EH (cell line): ENCODE measurements around the gene CBLIF.
"Not testable (repeated sequence)": the region's sequence is repeated elsewhere in the genome, so short reads cannot be mapped to it uniquely, and the experiment has no call there.

Experiments used
- DNase-seq: peaks from one replicate; pipeline ENCODE4 v3.0.0-alpha.2; 2015; ENCODE audit warnings: low read depth

Gene CBLIF

DNA sequence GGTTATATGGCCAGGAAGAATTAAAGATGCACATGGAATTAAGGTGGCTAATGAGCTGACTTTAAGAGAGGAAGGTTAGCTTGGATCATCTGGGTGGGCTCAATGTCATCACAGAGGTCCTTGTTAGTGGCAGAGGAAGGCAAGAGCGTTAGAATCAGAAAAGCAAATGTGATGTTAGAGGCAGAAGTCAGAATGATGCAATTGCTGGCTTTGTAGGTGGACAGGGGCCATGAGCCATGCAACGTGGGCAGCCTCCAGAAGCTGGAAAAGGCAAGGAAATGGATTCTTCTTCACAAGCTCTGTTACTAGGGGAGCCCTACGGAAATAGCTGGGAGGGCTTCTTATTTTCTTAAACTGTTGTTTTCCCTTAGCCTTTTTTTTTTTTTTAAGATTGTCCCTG, 2.3 kb upstream of the CBLIF start:
- DNase-seq = no peak

DNA sequence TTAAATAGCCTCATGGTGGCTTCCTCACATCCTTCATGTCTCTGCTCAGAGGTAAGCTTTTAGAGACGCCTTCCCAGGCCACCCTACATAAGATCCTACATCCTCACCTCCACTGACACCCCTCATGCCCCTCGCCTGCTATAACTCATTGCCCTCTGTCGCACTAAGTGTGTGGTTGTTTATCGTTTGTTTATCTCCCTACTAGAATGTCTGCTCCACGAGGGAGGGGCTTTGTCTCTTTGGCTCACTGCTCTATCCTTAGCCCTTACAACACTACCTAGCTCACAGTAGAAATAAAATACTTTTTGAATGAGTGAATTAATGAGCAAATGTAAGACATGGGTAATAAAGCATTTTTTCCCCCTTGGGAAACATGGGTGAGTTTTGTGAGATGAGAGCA, 1.3 kb upstream of the CBLIF start:
- no peak for DNase-seq

DNA sequence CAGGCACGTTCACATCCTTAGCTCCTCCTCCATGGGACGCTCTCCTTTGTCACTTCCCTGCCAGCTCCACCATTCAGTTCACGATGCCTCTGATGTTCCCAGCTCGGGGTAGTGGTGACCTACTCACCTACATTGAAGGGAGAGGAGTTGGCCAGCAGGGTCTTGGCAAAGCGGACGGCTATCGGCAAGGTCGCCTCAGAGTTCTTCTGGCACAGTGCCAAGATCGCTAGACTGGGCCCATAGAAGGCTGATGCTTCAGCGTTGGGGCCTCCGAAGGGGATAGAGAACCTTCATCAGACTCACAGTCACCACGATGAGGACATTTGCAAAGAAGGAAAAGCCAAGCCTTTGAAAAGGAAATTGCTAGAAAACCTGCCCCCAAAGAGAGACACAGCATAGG, 3.0 kb downstream of the CBLIF start:
- DNase-seq = no peak

DNA sequence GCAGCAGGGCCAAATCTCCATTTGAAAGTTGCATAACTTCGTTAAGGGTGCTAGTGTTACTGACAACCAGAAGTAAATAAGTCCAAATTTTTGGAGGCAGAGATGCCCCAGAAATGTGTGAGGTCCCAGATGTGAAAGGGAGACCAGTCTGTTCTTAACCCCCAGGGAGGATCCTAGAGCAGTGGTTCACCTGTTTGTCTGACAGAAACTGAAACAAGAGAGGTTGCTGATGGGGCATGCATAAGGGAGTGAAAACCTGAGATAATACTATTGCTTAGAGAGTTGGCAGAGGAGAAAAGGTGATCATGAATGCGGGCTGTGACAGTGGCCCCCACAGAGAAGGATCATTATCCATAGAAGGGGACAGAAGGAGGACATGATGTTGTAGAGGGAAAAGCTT, 3.8 kb downstream of the CBLIF start:
- DNase-seq = no peak

DNA sequence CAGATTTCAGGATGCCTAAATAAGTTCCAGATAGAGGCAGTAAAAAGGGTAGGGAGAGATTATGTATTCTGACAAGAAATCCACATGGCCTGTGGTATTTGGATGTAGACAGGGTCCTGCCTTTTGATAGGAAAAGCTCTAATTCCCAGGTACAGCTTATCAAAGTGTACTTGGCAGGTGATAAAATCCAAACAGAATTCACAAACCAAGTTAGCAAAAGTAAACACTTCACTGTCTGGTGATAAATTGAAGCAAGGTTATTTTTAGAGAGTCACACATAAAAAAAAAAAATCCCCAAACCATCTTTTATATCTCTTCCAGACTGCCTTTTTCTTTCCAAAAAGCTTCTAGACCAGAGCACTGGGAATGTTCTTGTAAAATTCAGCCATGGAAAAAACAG, 5.7 kb downstream of the CBLIF start:
- no peak for DNase-seq

DNA sequence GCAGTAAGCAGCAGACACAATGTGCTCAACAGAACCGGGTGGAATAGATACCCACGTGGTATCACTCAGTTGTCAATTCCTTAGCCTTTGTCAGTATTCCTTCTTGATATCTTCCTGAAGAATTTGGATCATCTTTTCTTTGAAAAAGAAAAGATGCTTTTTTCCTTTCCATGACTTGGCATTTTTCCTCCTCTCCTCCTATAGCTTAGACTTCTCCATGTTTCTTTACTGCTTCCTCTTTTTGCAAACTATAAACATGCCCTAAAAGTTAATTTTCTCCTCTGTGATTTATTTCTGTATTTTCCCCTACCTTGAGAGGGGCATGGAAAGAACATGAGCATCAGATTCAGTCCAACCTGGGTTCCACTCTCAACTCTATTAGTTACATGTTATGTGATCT, 11.7 kb downstream of the CBLIF start:
- DNase-seq = no peak

DNA sequence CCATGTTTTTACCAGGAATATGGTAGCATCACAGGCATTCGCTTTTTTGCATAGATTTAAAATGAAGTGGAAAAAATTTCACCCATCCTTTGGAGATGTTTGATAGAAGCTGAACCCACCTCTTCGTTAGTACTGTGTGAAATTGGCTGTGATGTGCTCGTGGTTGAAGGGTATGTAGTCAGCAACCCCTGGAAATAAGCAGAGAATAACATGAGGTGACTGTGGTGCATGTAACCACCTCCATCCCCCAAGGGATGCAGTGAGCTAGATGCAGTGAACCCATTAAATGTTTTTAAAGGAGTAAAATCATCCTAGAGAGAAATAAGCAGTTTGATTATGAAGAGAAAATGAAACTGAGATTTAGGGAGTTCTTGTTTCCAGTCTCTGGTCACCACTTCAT, 15.9 kb downstream of the CBLIF start:
- DNase-seq = no peak

DNA sequence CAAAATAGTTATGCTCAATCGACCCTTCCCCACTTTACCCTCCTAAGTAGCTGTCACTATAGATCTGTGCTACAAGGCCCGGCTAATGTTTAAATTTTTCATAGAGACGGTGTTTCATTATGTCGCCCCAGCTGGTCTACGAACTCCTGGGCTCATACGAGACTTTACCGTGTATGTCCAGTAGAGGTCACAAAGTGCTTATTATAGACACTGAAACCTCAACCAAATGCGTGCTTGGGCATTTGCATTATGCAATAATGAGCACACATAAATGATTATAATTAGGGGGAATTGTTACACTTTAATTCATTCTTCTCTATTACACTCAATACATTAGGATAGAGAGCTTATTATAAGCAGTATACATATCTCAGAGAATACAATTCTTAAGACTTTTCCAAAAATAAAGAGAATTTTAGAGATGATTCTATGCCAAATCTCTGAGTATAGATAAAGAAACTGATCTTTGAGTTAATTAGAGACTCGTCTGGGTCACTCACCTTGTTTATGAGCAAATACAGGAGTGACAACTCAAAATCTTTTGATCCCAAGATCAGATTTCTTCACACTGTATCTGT, 22.2 kb downstream of the CBLIF start:
- DNase-seq = peak; percentile 62

DNA sequence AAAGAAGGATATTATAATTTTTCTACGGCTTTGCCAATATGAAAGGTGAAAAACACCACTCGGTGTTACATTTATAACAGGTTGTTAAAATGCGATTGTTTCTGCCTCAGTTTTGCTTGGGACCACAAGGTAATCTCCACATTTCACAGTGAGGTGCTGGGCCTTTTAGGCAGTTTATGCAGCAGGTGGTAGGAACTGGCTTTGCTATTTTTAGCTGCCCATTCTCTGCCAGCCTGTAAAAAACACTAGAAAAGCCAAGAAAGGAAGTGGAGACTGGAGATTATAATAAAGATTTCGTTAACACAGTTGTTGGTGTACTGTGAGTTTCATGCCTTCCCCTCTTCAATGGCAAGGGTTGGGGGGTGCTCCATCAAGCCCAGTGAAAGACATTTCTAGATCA, 26.7 kb downstream of the CBLIF start:
- no peak for DNase-seq

DNA sequence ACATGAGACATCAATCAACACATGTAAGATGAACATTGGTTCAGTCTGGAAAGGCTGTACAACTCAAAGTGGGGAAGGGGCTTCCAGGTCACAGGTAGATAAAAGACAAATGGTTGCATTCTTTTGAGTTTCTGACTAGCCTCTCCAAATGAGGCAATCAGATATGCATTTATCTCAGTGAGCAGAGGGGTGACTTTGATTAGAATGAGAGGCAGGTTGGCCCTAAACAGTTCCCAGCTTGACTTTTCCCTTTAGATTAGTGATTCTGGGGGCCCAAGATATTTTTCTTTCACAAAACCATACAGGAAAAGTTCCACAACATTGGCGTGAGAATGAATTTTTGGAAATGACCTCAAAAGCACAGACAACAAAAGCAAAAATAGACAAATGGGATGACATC, 28.9 kb downstream of the CBLIF start:
- not testable (repeated sequence) for DNase-seq

DNA sequence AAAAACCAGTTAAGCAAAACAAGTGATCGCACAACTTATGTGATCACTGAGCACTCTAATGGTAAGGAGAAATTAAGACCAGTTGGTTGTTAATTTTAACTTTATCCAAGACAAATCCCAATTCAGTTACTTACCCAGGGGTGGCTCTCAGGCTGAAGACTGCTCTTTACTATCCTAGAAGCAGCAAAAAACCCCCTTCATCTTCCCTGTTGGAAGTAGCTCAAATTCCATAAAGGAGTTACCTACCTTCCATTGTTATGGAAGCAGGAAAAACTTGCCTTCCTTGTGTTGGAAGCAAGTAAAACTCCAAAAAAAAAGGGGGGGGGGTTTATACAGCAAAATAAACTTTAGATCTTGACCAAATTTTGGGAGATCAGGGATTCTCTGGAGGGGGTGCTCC, 29.5 kb downstream of the CBLIF start:
- DNase-seq = no peak

DNA sequence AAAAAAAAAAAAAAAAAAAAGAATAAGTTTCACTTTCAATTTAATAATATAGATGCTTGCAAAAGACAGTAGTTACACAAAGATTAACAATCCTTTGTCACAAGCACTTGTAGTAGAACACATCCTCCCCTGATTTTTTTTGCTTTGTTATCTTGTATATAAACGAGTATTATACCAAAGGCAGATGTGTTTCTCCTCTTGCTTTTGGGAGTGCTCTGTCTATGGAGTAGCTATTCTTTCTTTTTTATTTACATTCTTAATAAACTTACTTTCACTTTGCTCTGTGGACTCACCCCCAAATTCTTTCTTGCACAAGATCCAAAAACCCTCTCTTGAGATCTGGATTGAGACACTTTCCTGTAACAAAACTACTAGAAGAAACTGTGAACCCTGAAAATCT, 31.3 kb downstream of the CBLIF start:
- no peak for DNase-seq

DNA sequence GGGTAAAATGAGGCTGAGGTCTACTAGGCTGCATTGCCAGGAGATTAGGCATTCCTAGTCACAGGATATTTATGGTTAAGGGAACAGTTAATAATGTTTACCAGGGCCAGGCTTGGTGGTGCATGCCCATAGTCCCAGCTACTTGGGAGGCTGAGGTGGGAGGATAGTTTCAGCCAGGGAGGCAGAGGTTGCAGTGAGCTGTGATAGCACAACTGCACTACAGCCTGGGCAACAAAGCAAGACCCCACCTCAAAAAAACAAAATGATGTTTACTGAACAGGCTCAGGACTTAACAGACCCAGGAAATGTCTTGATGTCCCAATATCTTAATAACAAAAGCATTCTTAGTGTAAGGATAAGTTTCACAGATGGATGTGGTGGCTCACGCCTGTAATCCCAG, 31.9 kb downstream of the CBLIF start:
- DNase-seq = no peak

DNA sequence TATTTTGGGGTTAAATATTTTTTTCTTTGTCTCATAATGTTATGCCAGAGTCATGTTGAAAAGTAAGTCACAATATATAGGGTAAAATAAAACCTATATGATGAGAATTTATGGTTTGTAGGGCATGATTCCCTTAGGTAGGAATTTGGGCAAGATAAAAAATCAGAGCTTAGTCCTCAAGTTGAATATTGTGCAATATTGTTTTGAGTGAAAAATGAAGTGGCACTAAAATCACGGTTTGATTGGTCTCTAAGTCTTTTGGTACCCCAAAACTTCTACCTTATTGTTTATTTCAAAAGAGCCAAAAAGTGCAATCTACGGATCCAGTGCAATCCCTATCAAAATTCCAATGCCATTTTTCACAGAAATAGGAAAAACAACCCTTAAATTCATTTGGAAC, 33.1 kb downstream of the CBLIF start:
- DNase-seq = no peak

DNA sequence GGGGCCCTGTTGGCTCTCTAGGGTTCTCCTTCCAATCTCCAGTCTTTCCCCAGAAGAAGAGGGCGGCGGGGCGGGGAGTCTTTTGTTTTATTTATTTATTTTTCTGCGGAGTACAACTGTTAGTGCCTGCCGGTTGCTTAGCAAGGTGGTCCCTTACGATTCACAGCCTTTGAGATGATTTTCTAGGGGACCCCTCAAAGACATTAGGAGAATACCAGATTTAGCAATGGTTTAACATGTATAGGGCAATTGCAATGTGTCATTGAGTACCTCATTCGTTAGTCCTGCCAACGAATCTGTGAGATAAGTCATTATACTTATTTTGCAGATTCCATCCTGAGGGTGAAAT, 34.4 kb downstream of the CBLIF start:
- no peak for DNase-seq

DNA sequence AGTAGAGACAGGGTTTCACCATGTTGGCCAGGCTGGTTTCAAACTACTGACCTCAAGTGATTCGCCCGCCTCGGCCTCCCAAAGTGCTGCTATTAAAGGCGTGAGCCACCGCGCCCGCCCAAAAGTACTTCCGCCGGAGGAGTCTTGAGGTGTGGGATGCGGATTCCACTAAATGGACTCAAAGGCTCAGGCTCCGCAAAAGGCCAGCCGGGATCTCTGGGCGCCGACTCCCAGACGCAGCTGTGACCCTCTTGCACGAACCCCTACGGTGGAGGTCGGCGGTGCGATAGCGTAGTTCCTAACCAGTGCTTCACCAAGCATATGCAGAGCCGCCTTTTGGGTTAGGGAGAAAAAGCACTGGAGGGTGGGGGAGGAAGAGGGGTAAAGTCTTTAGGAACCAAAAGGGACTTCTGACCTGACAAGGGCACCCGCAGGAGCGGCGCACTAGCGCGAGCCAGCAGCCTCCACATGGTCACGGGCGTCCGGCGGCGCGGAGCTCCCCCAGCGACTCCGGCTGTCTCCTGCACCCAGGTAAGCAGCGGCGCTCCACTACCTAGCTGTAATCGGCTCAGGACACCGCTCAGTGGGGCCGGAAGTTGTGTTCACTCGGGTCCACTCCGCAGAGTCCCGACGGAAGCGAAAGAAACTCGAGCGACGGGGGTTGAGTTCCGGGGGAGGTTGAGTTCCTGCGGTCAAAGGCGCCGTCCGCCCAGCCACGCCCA, 34.9 kb downstream of the CBLIF start, which contains the start of gene MRPL16:
Gene MRPL16, minus strand, starts transcription at position 590 of the 722 bp plus-strand sequence. Its CDS starts 120 bp downstream, at position 470.
- DNase-seq = peak; percentile 82

DNA sequence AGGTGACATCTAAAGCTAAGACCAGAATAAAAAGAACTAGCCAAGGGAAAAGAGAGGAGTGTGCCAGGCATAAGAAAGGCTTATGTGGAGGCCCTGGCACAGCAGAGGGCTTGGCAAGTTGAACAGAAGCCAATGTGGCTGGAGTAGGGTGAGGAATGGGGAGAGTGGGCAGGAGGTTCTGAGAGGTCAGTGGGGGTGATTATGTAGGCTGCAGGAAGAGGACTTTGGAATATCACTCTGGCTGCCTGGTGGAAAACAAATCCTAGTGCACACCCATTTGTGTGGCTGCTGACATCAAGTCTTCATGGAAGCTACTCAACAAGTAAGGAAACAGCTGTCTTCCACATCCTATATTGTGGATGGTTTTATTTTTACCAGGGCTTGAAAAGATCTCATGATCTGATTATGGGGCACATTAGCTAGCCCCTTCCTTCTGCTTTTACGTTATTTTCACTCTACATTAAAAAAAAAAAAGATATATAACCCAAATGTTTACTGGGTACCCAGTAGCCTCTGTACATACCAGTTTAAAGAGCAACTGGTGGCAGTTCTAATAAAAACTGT, 38.2 kb downstream of the CBLIF start:
- DNase-seq = no peak

DNA sequence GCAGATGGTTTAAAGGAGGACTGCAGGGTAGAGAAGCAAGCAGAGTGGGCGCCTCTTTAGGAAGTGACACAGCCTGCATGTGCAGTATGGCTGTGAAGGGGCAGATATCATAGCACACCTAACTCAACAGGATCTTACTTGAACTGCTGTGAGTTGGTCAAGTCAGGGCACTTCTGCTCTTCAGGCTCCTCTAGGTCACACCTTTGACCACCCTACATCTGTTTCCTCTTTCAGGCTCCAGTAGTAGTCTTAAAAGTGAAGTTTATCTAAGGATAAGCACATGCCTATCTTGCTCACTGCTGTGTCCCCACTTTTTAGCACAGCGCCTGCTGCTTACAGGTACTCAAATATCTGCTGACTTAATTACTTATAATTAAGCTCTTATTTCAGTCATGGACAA, 41.2 kb downstream of the CBLIF start:
- DNase-seq = no peak

DNA sequence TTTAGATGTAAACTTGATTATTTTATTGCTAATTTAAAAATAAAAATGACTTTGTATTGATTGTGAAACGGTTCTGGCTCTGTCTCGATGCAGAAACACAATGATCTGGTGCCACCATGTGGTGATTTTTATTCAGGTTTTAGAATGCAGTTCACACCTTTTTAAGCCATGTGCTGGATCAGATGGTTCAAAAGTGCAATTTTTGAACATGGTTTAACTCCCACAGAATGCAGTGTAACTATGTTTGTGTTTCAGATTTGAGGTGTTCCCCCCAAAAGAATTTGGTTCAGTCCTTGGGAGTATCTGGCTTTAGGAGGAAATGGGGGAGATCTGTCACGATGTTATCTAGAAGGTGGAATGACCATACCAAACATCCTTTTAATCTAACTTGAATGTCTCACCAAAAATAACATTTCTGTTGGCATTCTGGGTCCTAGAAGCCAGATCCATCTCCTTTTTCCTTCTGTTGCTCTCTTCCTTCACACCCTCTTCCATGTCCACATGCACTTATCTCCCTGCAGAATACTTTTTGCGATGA, 42.6 kb downstream of the CBLIF start:
- DNase-seq = peak; percentile 64

DNA sequence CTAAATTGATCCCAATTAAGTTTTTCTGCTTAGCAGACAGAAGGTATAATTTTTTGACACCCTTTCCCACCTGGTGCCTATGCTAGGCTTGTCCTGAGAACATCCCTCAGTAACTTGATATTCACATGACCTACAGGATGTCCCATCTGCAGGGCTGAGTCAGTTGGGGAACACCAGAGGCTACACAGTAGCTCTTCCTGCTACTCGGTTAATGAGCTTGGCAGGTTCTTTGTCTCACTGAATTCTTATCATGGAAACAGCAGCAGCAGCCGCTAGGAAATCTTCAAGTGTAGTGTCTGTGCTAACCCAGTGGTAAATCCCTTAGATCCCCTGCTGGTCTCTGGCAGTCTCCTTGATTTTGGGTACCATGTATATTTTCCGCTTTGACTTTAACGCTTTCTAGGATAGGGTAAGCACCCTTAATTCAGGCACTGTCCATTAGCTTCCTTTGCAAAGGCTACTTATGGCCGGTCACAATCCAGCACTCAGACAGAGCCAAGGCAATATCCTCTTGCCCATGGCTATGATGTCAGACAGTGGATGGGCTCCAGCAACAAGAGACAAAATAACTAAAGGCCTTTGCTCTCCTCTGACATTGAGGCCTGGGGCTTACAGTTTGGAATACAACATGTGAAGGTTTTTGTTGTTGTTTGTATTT, 43.2 kb downstream of the CBLIF start:
- DNase-seq = no peak

DNA sequence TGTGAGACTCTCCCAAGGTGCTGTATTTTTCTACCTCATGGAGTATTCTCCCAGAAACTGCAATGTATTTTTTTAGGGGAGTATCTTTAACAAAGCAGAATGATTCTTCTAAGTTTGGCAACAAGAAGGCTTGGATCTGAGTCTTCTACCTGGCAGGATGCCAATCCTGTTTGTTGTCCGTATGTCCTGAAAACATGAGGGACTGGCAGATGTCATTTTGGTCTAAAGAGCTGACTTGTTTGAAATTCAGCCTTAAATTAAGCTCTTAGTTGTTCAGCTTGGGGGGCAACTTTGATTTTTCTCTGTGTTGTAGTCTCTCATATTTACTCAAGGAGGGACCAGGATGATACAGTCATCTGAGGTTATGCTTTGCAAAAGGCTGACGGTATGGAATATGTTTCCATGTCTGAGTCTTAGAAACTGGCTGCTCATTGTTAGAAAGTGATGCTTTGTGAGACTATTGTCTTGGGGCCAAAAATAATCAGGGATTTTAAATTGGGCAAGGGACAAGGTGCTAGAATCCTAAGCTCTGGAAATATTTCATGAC, 44.1 kb downstream of the CBLIF start:
- DNase-seq = no peak

DNA sequence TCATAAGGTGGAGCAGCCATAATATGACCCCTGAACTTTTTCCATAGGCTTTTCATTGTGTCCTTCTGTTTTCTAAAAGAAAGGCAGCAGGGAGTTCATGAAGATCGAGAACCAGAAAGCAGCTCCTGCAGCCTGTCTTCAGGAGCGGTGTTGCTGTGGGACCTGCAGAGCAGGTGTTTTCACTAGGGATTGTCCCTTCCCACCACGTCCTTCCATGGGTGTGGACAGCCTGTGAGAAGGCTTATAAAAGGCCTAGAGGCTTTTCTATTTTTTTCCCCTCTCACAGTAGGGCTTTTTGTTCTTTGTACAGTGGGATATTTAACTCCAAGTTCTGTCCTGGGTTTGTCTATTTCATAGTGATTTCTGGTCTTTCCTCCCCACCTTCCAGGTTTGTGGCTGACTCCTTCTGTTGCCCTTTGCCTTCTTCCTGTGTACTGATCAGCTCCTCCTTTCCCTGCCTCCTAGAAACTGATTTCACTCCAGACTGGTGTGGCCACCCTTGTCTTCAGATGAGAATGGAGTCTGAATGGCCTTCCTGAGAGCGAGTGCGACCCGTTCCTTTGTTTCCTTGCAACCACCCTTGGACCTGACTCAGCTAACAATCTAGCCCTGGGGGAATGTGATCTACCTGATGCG, 44.8 kb downstream of the CBLIF start:
- DNase-seq = no peak
